Mucosa of descending colon (tissue), 3 donors: ENCODE measurements around the gene TMEM132C. TPM values are rescaled to one million over a fixed set of nuclear protein-coding genes. Genes with fewer than 3 reads are reported as not detected.

Experiments used
- ATAC-seq: fragments of 200-7000 bp; cut with Tn5 transposase; one replicate; pipeline ENCODE4 v1.9.1; 2020; ENCODE audit warnings: mild to moderate bottlenecking, moderate library complexity
- DNase-seq, 3 donors: peaks; one replicate each; pipeline ENCODE4 v3.0.0-alpha.2; 2020
- H3K36me3 ChIP-seq: fragments of 200-600 bp; one replicate; pipeline ENCODE4 v1.8.0; 2021; ENCODE audit warnings: low read depth, mild to moderate bottlenecking
- H3K4me1 ChIP-seq: fragments of 200-600 bp; one replicate; pipeline ENCODE4 v1.8.0; 2021; ENCODE audit warnings: low read depth, mild to moderate bottlenecking
- H3K4me3 ChIP-seq: fragments of 200-600 bp; one replicate; pipeline ENCODE4 v1.8.0; 2021; ENCODE audit warnings: mild to moderate bottlenecking
- H3K9me3 ChIP-seq: fragments of 200-600 bp; one replicate; pipeline ENCODE4 v1.8.0; 2021; ENCODE audit warnings: mild to moderate bottlenecking
- CTCF ChIP-seq: fragments of 200-600 bp; IDR thresholded peaks from one replicate; pipeline ENCODE4 v1.8.0; 2022; ENCODE audit warnings: antibody characterized with exemption, mild to moderate bottlenecking
- intact Hi-C, 2 donors: fragments of 100-400 bp; cut with DNase I in 1 of 2; cut with micrococcal nuclease in 1 of 2; formaldehyde crosslinking; loops; one replicate each; pipeline versions ENCODE4 v1.11.0 to v1.11.1; 2022; cut with DNase I, micrococcal nuclease
- total RNA-seq, 3 donors: library from RNA; stranded (reverse); fragmentation: NEBNext Ultra II Directional in 2 of 3; extraction: Animal tissue kit (Norgen Biotek cat#: 25700) in 2 of 3; gene quantifications; one replicate each; pipeline versions ENCODE4 v1.2.1 to v1.2.4, GENCODE V29; 2021 to 2023
- donor health status: DM: no; HTN: no; CAD: no; lungs with moderate emphysema.
- donor health status: DM: no; HTN: no; CAD: no.
- donor health status: DM: no; HTN: yes; CAD: no.

Gene TMEM132C
- total RNA-seq, 3 donors from 2014 or later: 0.23 to 2.4 (median 1.2) TPM

- no peak for ATAC-seq
Measured at GRCh38 chr12:128316973-128317526, 50.1 kb downstream of the TMEM132C start.

GRCh38 chr12:128318341-128318740, 51.4 kb downstream of the TMEM132C start:
- no peaks in the 10 kb centered on the region for H3K36me3 ChIP-seq
- intact Hi-C loops: no loop called here
- H3K9me3 ChIP-seq: no peaks in the 10 kb centered on the region
- TF ChIP-seq CTCF: no peak
- no peaks in the 10 kb centered on the region for H3K4me1 ChIP-seq
- no peak overlapping the region for H3K4me3 ChIP-seq
- ATAC-seq: no peak
- no peak for DNase-seq

More at GRCh38 chr12:128316973-128317526, 50.1 kb downstream of the TMEM132C start:
- no peaks in the 10 kb centered on the region for H3K9me3 ChIP-seq
- no peaks in the 10 kb centered on the region for H3K4me1 ChIP-seq
- DNase-seq: no peak
- intact Hi-C loops: no loop called here
- no peak for TF ChIP-seq CTCF
- no peak overlapping the region for H3K4me3 ChIP-seq
- no peaks in the 10 kb centered on the region for H3K36me3 ChIP-seq

GRCh38 chr12:128318946-128319345, 52.0 kb downstream of the TMEM132C start:
- Histone ChIP-seq H3K9me3 (no peaks in the 10 kb centered on the region), H3K4me1 (no peaks in the 10 kb centered on the region), H3K36me3 (no peaks in the 10 kb centered on the region), H3K4me3 (no peak overlapping the region)
- ATAC-seq (no peak), DNase-seq (no peak)
- no peak for TF ChIP-seq CTCF
- intact Hi-C loops: no loop called here

- Histone ChIP-seq H3K9me3 (no peaks in the 10 kb centered on the region), H3K4me1 (no peaks in the 10 kb centered on the region), H3K4me3 (no peak overlapping the region), H3K36me3 (no peaks in the 10 kb centered on the region)
- DNase-seq (no peak), ATAC-seq (no peak)
- intact Hi-C loops: no loop called here
- TF ChIP-seq CTCF: no peak
Measured at GRCh38 chr12:128322341-128322740, 55.4 kb downstream of the TMEM132C start.

GRCh38 chr12:128323145-128323920, 56.4 kb downstream of the TMEM132C start:
- no peaks in the 10 kb centered on the region for H3K4me1 ChIP-seq
- no peaks in the 10 kb centered on the region for H3K36me3 ChIP-seq
- H3K4me3 ChIP-seq: no peak overlapping the region
- intact Hi-C loops: no loop called here
- H3K9me3 ChIP-seq: no peaks in the 10 kb centered on the region
- DNase-seq (no peak), ATAC-seq (no peak)
- TF ChIP-seq CTCF: no peak
